Keratinocyte (primary cell): ENCODE results near the gene CMIP. TPM values are rescaled to one million over a fixed set of nuclear protein-coding genes. Genes with fewer than 3 reads are reported as not detected.

Experiments
- DNase-seq: peaks from one replicate; pipeline ENCODE4 v3.0.0-alpha.2; 2011; ENCODE audit warnings: low read depth, missing footprints, low spot score
- FAIRE-seq: peaks from 2 replicates; lab custom pipeline; 2011; peaks lifted over from hg19 to GRCh38; lab: Jason Lieb, UNC
- H2AFZ ChIP-seq: 2 replicates; pipeline ENCODE4 v1.6.0; 2012; ENCODE audit warnings: low read length, control low read depth, inconsistent platforms; ENCODE audit not compliant: control insufficient read depth
- H3K27ac ChIP-seq: 2 replicates; pipeline ENCODE4 v1.5.1; 2011; ENCODE audit warnings: low read length; ENCODE audit not compliant: control insufficient read depth, insufficient read depth
- H3K27me3 ChIP-seq: 3 replicates; pipeline ENCODE4 v1.6.0; 2011; ENCODE audit warnings: low read length; ENCODE audit not compliant: control insufficient read depth, insufficient read depth; ENCODE audit errors: extremely low read depth
- H3K36me3 ChIP-seq, 2 experiments: 2 replicates in 1 of 2; 3 replicates in 1 of 2; pipeline ENCODE4 v1.5.1; 2011; ENCODE audit warnings: low read length in 2 of 2, mild to moderate bottlenecking in 1 of 2; ENCODE audit not compliant: control insufficient read depth in 2 of 2, insufficient read depth in 2 of 2; ENCODE audit errors: extremely low read depth in 1 of 2
- H3K4me1 ChIP-seq: 3 replicates; pipeline ENCODE4 v1.5.1; 2011; ENCODE audit warnings: low read length; ENCODE audit not compliant: control insufficient read depth, insufficient read depth; ENCODE audit errors: extremely low read depth
- H3K4me2 ChIP-seq: 3 replicates; pipeline ENCODE4 v1.6.0; 2011; ENCODE audit warnings: low read depth, low read length; ENCODE audit not compliant: control insufficient read depth, insufficient read depth; ENCODE audit errors: extremely low read depth
- H3K4me3 ChIP-seq, 3 experiments: fragments of 200-600 bp in 1 of 3; sonication (generic) in 1 of 3; 2 replicates in 2 of 3; 3 replicates in 1 of 3; pipeline ENCODE4 v1.5.1; 2011 to 2016; ENCODE audit warnings: low read length in 3 of 3, mild to moderate bottlenecking in 3 of 3, control low read depth in 2 of 3, inconsistent platforms in 1 of 3, low read depth in 1 of 3, mixed read lengths in 1 of 3, mixed run types in 1 of 3, moderate library complexity in 1 of 3; ENCODE audit not compliant: control insufficient read depth in 2 of 3, insufficient read depth in 2 of 3; ENCODE audit errors: extremely low read depth in 1 of 3
- H3K79me2 ChIP-seq: 2 replicates; pipeline ENCODE4 v1.6.0; 2012; ENCODE audit warnings: low read length; ENCODE audit not compliant: control insufficient read depth, insufficient read depth
- H3K9ac ChIP-seq: 3 replicates; pipeline ENCODE4 v1.6.0; 2011; ENCODE audit warnings: low read length; ENCODE audit not compliant: control insufficient read depth, insufficient read depth; ENCODE audit errors: extremely low read depth
- H3K9me1 ChIP-seq: 3 replicates; pipeline ENCODE4 v1.6.0; 2011; ENCODE audit warnings: low read length; ENCODE audit not compliant: control insufficient read depth, insufficient read depth; ENCODE audit errors: extremely low read depth
- H3K9me3 ChIP-seq: 2 replicates; pipeline ENCODE4 v1.5.1; 2012; ENCODE audit warnings: low read depth, low read length; ENCODE audit not compliant: control insufficient read depth
- H4K20me1 ChIP-seq: 3 replicates; pipeline ENCODE4 v1.6.0; 2011; ENCODE audit warnings: low read length; ENCODE audit not compliant: control insufficient read depth, insufficient read depth; ENCODE audit errors: extremely low read depth
- CTCF ChIP-seq, 3 experiments: IDR thresholded peaks in 1 of 3; conservative IDR thresholded peaks in 1 of 3; optimal IDR thresholded peaks in 1 of 3; 2 replicates in 2 of 3; 3 replicates in 1 of 3; pipeline versions ENCODE3 to v1.5.1; 2011; ENCODE audit warnings: low read length in 3 of 3, mild to moderate bottlenecking in 3 of 3, moderate library complexity in 2 of 3, control low read depth in 1 of 3, inconsistent platforms in 1 of 3; ENCODE audit not compliant: insufficient read depth in 2 of 3; ENCODE audit errors: extremely low read depth in 1 of 3
- EZH2 ChIP-seq: IDR thresholded peaks from one replicate; pipeline ENCODE4 v1.6.1; 2012; ENCODE audit warnings: inconsistent platforms, mild to moderate bottlenecking, low read length, moderate library complexity
- dilution Hi-C: fragments of 300-500 bp; cut with MboI; formaldehyde crosslinking; loops from one replicate; pipeline ENCODE4 v1.7.0; 2020; ENCODE audit warnings: low sequenced_read_pairs; ENCODE audit not compliant: extremely low pct_ligation_motif_present
- polyA plus RNA-seq, 5 experiments: library from polyadenylated mRNA; depleted of rRNA in 3 of 5; stranded (reverse) in 3 of 5; stranded (forward) in 1 of 5; unstranded in 1 of 5; fragments of >200 nt; gene quantifications; 1 replicate in 1 of 5; 2 replicates in 3 of 5; 3 replicates in 1 of 5; pipeline versions ENCODE4 v1.2.1 to v1.2.3, GENCODE V29; 2011 to 2012; ENCODE audit warnings: missing spikeins in 2 of 5, low read depth in 1 of 5, low replicate concordance in 1 of 5

CMIP gene
- polyA plus RNA-seq, 1 donor (not counting 4 experiments of a cell fraction or from before 2014, with no cell fraction given): 5.0 TPM

GRCh38 chr16:81530296-81530721 lies 85.7 kb downstream of the CMIP start:
- Histone ChIP-seq H3K9me3 (no peaks in the 10 kb centered on the region), H3K79me2 (peaks cover 73% of the 10 kb centered on the region), H3K27me3 (no peaks in the 10 kb centered on the region), H3K4me3 (peak overlapping the region in 2 of 3 experiments; percentile 47 to 62), H3K4me2 (peak overlapping the region; percentile 82), H3K27ac (peak overlapping the region; percentile 99), H3K9ac (peak overlapping the region; percentile 98), H4K20me1 (no peaks in the 10 kb centered on the region), H3K9me1 (peaks cover 4% of the 10 kb centered on the region), H3K36me3 (peaks cover 0 to 10% of the 10 kb centered on the region in 2 experiments), H3K4me1 (peaks cover 76% of the 10 kb centered on the region), H2AFZ (no peak overlapping the region)
- dilution Hi-C loops: no loop called here
- FAIRE-seq (peak; percentile 77), DNase-seq (no peak)
- TF ChIP-seq EZH2 (no peak), CTCF (optimal IDR thresholded peaks at IDR 0.05 in 1 of 3, IDR thresholded peaks at IDR 0.05 in 1 of 3, conservative IDR thresholded peaks at IDR 0.05 in 1 of 3; ENCODE audit: extremely low read depth in 1 of 3, insufficient read depth in 2 of 3, low read length in 3 of 3) (peak in 2 of 3 experiments; percentile 22 to 48)

- Histone ChIP-seq H3K9me3 (no peaks in the 10 kb centered on the region), H3K4me3 (peak overlapping the region in 2 of 3 experiments; percentile 47 to 62), H3K9me1 (peaks cover 4% of the 10 kb centered on the region), H3K27ac (peak overlapping the region; percentile 99), H3K27me3 (no peaks in the 10 kb centered on the region), H2AFZ (no peak overlapping the region), H3K79me2 (peaks cover 73% of the 10 kb centered on the region), H3K4me1 (peaks cover 71% of the 10 kb centered on the region), H3K9ac (peak overlapping the region; percentile 98), H4K20me1 (no peaks in the 10 kb centered on the region), H3K36me3 (peaks cover 0 to 13% of the 10 kb centered on the region in 2 experiments), H3K4me2 (peak overlapping the region; percentile 82)
- no peak for DNase-seq
- dilution Hi-C loops: no loop called here
- TF ChIP-seq CTCF (optimal IDR thresholded peaks at IDR 0.05 in 1 of 3, IDR thresholded peaks at IDR 0.05 in 1 of 3, conservative IDR thresholded peaks at IDR 0.05 in 1 of 3; ENCODE audit: extremely low read depth in 1 of 3, insufficient read depth in 2 of 3, low read length in 3 of 3) (no peak), EZH2 (no peak)
- FAIRE-seq: peak; percentile 69
These were observed 86.2 kb downstream of the CMIP start for GRCh38 chr16:81530814-81531213.
